Ramos (cell line): ENCODE data around the gene PHEX.

Source experiments
- in situ Hi-C: fragments of 300-500 bp; cut with MboI; formaldehyde crosslinking; loops from one replicate; pipeline ENCODE4 v1.14.3; 2022; ENCODE audit warnings: low sequenced_read_pairs; ENCODE audit not compliant: unreplicated experiment

PHEX gene

GRCh38 chrX:22032084-22032483 lies at the start of gene PHEX:
Gene PHEX (plus strand): TSS chrX:22032325. CDS start chrX:22033006, 681 bp downstream.
- in situ Hi-C loops = no loop called here

GRCh38 chrX:21985332-21985777 lies 46.8 kb upstream of the PHEX start:
- in situ Hi-C loops = no loop called here

GRCh38 chrX:21986596-21986995 lies 45.5 kb upstream of the PHEX start:
- in situ Hi-C loops = no loop called here

DNA sequence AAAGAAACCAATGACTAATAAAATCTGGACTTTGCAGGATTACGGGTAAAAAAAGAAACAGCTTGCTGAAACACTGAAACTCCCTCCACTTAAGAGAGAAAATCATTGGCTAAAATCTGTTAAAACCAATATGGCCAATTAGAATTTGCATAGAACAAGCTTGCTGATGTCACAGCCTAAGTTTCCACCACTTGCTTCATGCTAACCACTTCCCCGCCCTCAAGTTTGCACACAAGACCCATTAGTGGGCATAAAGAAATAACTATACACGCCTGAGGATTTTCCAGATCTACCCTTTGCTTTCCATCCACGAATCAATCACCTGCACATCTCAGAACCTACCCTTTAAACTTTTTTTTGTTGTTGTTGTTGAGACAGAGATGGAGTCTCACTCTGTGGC lies 42.7 kb upstream of the PHEX start:
- in situ Hi-C loops = no loop called here

- in situ Hi-C loops = no loop called here
Observed at GRCh38 chrX:21990832-21991231, 41.3 kb upstream of the PHEX start.

- in situ Hi-C loops = no loop called here
Observed at GRCh38 chrX:21991504-21991903, 40.6 kb upstream of the PHEX start.

DNA sequence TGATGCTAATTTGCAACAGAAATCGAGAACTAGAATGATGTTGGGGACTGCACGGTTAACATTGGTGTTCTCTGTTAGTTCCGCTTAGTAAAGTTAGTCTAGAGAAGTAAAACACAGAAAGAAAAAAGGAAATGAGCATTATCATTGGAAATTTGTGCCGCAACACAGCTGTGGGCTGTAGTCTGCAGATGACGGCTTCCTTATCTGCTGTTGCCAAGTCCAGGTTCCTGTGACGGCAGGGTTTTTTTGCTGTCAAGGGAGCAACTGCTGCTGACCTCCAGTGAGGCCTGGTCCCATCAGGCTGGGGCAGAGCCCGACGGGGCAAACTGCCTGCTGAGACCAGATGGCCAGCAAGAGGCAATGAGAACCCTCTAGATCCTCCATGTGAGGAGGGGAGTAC lies 38.9 kb upstream of the PHEX start:
- in situ Hi-C loops = no loop called here

- in situ Hi-C loops = no loop called here
Observed at GRCh38 chrX:21996872-21997455, 35.2 kb upstream of the PHEX start.

DNA sequence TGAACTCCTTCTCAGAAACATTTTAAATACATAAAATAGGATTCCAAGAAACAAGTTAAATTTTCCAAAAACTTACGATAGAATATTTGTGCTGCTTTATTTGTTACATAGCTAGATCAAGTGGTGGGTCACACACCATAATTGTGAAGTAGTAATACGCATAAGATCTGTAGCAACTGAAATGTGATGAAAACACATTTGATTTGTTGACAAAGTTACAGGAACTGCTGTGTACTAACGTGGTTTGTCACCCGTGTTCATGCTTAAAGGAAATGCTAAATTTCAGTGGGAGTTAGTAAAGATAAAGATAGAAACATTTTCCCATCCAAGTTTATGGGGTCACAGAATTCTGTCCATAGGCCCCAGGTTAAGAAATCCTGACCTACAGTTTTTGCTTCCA lies 34.1 kb upstream of the PHEX start:
- in situ Hi-C loops = no loop called here

GRCh38 chrX:22004866-22005265 lies 27.3 kb upstream of the PHEX start:
- in situ Hi-C loops = no loop called here

DNA sequence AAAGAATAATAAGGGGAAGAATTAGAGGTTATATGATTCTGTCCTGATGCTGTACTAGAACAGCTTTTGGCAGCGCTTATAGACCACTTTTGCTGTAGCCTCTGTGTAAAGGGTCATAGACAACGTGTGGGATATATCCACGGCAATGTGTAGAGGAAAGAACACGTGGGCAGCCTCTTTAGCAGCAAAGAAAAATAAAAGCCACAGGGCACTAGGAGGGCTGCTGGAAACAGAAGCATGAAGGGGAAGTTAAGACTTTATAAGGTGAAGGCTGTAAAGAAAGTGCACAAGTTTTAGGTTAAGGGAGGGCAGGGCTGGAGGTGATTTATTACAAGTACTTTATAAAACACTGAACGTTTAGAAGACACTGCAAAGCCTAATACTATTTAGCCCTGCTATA lies 20.1 kb upstream of the PHEX start:
- in situ Hi-C loops = no loop called here

- in situ Hi-C loops = no loop called here
Observed at GRCh38 chrX:22012931-22013330, 19.2 kb upstream of the PHEX start.

- in situ Hi-C loops = no loop called here
Observed at GRCh38 chrX:22015139-22015750, 16.9 kb upstream of the PHEX start.

GRCh38 chrX:22021751-22022324 lies 10.3 kb upstream of the PHEX start:
- in situ Hi-C loops = no loop called here

- in situ Hi-C loops = no loop called here
Observed at GRCh38 chrX:22024577-22024976, 7.5 kb upstream of the PHEX start.

GRCh38 chrX:22025751-22026150 lies 6.4 kb upstream of the PHEX start:
- in situ Hi-C loops = no loop called here

DNA sequence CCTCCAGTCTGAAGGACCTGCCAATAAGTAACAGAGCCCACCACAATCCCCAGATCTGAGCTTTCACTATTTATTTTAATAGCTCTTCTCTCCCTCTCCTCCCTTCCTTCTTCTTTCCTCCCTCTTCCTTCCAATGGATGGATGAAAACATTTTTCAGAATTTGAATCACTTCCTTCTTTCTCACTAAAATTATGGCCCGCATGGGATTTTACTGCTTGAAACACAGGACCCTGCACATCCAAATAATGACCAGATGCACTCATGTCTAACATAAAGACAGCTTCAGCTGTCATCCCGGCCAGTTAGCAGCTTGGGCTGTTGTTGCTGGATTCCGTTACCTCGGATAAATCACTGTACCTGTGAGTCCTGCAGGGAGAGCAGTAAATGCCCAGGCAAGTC lies 5.4 kb upstream of the PHEX start:
- in situ Hi-C loops = no loop called here

DNA sequence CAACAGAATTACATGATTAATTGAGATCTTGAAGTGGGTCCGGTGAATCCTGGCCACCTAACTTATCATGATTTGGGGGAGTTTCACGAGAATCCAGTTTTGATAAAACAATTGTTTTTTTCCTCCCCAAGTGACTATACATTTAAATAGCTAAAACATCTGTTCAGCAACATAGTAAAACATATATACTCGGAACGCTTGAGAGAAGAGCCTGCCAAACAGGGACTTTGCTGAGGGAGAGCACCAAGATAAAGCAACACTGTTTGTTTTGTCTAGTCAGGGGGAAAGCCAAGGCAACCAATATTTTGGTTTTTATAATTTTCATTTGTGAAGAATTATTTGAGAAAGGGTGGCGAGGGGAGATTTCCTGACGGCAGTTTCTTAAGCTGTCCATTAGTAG lies 381 bp downstream of the PHEX start:
- in situ Hi-C loops = no loop called here

- in situ Hi-C loops = no loop called here
Observed at GRCh38 chrX:22033818-22034217, 1.7 kb downstream of the PHEX start.

DNA sequence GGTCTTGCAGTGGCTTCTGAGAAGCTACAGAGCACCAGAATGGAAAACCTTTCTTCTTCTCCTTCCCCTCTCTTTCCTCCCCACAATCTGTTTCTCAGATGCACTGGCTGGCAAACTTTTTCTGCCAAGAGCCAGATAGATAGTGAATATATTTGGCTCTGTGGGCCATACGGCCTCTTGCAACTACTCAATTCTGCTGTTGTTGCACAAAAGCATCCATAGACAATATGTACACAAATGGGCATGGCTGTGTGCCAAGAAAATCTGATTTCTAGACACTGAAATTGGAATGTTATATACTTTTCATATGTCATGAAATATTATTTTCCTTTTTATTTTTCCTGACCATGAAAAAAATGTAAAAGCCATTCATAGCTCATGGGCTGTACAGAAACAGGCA lies 3.1 kb downstream of the PHEX start:
- in situ Hi-C loops = no loop called here

DNA sequence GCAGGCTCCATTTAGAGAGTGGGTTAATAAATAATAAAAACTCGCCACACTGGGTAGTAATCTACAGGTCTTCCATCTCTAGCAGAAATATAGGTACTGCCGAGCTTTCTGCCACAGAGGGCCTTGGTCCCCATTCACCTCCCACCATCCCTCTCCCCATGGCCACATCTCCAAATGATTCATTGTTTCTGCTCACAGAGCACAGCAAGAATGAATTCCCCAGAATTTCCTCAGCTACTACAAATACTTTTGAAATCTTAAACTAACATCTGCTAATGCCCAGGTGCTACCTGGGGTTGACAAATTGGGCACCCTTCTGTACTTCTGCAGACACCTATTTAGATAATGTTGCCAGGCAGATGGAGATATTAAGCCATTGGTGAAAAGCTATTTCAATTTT lies 5.1 kb downstream of the PHEX start:
- in situ Hi-C loops = no loop called here

GRCh38 chrX:22037911-22038537 lies 5.9 kb downstream of the PHEX start:
- in situ Hi-C loops = no loop called here
